M059J (cell line): ENCODE data around the gene PDGFA. TPM values are rescaled to one million over a fixed set of nuclear protein-coding genes. Genes with fewer than 3 reads are reported as not detected.
"Not testable (repeated sequence)": the region's sequence is repeated elsewhere in the genome, so short reads cannot be mapped to it uniquely, and the experiment has no call there.

Experiments used
- DNase-seq: peaks from one replicate; pipeline ENCODE4 v3.0.0-alpha.2; 2012; ENCODE audit warnings: low read depth
- total RNA-seq: library from RNA; depleted of rRNA; stranded (reverse); fragments of >200 nt; shearing (Covaris generic); gene quantifications from 2 replicates; pipeline ENCODE4 v1.2.3, GENCODE V29; 2014

The PDGFA gene
- total RNA-seq, 1 experiment from 2014 or later = 6.3 TPM

DNA sequence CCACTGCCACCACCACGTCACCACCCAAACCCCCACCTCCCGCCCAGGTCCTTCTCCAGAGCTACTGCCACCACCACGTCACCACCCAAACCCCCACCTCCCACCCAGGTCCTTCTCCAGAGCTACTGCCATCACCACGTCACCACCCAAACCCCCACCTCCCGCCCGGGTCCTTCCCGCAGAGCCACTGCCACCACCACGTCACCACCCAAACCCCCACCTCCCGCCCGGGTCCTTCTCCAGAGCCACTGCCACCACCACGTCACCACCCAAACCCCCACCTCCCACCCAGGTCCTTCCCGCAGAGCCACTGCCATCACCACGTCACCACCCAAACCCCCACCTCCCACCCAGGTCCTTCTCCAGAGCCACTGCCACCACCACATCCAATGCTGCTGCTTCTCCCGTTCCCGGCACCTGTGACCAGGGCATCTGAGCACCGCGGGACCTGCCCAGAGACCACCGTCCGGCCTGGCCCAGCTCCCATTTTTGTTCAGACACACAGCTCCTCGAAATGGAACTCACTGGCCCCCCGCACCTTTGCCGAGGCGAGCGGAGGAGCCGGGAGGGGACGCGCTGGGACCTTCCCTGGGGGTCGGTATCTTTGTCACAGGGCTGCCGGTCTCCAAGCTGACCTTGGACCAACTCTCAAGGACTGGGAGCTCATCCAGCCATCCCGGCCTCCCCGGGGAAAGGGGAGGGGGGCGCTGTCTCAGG, 32.7 kb upstream of the PDGFA start:
- not testable (repeated sequence) for DNase-seq

DNA sequence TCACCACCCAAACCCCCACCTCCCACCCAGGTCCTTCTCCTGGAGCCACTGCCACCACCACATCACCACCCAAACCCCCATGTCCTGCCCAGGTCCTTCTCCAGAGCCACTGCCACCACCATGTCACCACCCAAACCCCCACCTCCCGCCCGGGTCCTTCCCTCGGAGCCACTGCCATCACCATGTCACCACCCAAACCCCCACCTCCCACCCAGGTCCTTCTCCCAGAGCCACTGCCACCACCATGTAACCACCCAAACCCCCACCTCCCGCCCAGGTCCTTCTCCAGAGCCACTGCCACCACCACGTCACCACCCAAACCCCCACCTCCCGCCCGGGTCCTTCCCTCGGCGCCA, 31.9 kb upstream of the PDGFA start:
- DNase-seq = not testable (repeated sequence)

DNA sequence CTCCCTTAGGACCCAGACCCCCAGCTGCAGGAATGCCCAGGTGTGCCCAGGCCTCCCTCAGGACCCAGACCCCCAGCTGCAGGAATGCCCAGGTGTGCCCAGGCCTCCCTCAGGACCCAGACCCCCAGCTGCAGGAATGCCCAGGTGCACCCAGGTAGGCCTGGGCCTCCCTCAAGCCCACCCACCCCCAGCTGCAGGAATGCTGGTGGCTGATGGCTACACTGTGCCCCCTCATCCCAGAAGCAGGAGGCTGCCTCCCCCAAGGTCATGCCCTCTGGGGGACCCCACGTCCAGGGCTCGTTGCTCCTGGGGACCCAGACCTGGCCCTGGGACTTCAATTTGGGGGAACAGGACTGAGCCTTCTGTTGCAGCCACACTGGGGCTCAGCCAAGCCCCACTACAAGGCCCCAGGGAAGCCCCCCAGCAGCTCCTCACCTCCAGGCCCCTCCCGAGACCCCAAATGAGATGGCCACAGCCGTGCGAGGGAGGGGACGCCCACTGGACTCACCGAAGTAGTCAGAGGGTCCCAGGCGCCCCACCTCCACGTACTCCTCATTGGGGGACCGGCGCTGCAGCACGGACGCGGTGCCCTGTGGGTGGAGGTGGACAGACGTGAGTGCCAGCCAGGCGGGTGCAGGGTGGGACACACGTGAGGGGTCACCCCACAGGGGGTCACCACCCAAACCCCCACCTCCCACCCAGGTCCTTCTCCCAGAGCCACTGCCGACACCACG, 31.4 kb upstream of the PDGFA start:
- no peak for DNase-seq

DNA sequence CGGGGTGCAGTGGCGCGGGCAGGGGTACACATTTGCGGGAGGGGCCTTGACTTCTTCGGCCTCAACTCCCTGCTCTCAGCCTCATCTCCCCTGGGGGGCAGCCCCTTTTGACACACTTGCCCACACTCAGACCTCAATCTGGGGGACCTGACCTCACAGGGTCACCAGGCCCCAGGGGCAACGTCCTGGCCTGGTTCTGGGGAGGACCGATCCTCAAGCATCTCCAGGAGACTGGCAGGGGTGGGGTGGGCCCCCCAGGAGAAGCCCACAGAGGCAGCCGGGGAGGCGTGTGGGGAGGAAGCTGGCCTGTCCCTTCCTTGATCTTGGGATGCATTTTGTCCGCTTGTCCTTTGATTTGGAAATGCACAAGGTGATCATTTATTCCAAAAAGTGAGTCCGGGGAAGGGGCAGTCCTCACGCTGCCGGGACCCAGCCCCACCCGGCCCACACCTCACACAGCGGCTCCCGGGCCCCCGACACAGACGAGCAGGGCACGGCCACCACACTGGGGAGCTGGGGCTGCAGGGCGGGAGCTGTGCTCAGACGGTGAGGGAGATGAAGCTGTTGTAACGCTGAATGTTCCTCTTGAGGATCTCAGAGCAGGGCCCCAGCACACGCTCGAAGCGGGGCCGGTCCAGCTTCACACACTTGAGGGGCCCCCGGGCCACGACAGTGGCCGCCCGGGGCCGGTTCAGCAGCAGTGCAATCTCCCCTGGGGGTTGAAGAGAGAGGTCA, 30.4 kb upstream of the PDGFA start:
- DNase-seq = no peak

DNA sequence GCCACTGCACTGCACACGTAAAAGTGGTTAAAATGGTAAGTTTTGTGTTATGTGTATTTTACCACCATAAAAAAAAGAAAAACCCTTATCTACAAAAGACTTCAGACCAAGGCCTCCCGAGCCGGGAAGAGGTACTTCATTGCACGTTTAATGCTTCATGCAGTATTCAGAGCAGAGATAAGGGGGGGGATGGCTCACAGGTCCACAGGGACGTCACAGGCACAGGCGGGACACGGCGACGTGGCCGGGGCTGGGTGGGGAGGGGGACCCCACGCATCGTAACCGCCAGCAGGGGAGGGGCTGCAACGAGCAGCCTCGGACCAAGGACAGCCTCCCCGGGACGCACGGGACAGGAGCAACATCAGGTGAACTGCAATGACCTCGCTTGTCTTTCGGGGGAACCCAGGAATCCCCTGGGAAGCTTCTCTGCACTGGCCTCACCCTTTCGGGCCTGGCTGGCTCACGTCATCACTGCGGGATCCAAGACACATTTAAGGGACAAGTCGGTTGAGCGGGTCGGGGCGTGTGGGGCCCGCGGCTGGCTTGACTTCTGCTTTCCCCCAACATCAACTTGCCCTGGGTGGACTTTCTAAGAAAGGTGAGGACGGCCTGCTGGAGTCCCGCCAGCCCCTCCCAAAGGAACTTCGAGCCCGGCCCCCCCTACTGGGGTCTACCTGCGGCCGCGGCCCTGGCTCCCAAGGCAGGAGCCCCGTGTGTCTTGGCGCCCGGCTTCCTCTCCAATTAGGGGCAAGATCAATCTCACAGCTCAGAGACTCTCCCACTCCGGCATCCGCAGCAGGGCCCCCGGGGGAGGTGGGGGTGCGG, 29.6 kb upstream of the PDGFA start:
- no peak for DNase-seq

DNA sequence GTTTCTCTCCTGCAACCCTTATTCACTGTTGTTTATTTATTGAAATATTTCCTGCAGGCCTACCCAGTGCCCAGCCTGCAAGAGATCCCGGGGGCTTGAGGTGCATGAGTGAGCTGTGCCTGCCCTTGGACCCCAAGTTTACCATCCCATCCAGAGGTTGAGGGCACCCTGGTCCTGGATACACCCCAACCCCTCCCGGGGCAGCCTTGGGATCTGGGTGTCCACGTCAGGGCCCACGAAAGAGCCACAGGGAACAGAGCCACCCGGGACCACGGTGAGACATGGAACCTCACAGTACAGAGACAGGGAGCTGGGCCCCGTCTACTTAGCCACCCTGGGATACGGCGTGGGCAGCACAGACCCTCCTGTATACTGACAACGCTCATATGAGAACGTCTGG, 28.8 kb upstream of the PDGFA start:
- DNase-seq = no peak

DNA sequence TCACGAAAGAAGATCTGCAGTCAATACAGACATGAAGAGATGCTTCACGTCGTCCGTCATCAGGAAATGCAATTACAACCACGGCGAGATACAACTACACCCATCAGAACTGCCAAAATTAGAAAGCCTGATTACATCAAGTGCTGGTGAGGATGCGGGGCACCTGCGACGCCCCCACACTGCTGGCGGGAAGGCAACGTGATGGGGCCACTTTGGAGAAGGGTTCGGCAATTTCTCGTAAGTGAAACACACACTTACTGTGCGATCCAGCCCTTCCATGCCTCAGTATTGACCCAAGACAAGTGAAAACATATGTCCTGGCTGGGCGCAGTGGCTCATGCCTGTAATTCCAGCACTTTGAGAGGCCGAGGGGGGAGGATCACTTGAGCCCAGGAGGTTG, 25.8 kb upstream of the PDGFA start:
- no peak for DNase-seq

DNA sequence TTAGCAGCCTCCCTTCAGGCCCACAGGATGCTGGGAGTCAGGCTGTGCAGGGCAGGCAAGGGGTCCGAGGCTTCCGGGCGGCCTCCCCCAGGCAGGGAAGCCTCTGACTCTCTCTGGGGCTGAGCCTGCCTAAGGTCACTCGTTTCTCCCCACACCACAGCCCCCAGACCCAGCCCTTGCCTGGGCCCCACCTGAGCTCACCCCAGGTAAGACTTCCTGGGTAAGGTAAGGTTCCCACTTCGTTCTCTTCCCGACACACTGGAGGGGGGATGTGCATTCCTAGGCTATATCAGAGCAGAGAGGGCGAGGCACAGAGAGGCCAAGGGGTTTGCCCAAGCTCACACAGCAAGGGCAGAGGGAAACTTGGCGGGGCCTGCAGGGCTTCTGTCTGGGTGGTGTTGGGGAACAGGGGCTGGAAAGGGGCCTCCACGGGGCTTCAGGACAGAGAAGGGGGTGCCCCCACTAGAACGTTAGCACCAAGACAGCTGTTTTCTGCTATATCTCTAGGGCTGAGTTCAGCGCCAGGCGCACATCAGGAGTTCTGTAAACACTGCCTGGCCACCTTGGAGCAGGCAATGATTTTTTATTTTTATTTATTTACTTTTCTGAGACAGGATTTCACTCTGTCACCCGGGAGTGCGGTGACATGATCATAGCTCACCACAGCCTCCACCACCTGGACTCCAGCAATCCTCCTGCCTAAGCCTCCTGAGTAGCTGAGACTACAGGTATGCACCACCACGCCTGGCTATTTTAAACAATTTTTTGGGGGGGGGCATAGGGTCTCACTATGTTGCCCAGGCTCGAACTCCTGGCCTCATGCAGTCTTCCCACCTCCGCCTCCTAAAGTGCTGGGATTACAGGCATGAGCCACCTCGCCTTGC, 24.9 kb upstream of the PDGFA start:
- DNase-seq = no peak

DNA sequence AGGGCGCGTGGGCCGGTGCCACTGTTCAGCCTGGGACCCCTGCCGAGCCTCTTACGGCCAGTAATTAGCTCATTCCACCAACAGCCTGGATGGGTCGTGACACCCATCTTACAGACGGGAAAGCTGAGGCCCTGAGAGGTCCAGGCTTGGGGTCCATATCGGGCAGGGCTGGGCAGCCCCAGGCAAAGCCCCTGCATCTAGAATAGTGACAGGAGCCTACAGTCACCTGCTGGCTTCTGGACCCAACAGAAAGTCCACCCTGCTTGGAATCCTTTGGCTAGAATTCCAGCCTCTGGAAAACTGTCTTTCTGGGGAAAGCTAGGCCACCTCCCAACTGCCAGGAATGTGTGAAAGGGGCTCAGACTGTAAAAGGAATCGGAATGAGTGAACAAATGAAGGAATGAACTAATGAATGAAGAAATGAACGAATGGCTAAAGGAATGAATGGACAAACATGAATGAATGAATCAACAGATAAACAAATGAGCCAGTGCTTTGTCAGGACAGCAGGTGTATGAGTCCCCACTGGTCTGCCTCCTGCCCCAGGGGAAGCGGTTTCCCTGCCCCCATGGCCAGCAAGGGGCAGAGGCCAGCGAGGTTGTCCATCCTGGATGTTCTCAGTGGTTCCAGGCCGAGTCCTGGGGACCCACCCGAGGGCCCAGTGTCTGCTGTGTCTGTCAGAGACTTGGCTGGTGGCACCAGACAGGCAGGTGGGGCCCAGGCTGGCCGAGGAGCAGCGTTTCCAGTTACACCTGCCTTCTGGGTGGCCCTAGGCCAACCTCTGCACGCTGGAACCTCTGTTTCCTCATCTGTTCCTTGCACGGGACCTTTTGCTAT, 24.1 kb upstream of the PDGFA start:
- DNase-seq = no peak

DNA sequence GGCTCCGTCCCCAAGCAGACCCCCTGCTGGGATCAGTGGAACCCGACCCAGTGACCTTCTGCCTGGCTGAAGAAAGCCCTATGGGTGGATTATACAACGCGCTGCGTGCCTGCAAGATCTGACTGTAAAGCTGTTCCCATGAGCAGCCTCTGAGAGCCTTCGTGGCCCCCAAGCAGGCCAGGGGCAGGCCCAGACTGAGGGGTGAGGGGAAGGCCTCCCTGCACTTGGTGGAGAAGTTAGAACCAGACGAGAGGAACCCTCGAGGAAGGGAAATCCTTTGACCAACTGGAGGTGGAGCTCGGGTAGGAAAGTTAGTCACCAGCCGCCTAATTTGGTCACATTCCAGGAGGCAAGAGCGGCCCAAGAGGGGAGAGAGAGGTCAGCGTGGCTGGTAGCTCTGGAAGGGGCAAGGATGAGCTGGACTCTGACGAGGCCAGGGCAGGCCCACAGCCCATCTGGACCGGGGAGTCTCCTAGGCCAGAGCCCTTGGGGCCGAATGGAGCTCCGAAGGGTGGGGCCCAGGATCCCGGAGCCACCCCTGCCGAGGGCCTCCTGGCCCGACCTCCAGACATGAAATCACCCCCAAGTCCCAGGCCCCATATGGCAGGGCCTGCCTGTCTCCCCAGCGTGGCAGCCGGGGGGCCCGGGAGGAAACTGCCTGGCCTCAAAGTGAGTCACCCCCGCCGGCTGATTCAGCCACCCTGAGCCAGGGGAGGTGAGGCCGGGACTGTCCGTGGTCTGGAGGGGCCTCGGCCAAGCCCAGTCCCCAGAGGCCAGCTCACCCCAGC, 23.3 kb upstream of the PDGFA start:
- DNase-seq = peak; percentile 98

DNA sequence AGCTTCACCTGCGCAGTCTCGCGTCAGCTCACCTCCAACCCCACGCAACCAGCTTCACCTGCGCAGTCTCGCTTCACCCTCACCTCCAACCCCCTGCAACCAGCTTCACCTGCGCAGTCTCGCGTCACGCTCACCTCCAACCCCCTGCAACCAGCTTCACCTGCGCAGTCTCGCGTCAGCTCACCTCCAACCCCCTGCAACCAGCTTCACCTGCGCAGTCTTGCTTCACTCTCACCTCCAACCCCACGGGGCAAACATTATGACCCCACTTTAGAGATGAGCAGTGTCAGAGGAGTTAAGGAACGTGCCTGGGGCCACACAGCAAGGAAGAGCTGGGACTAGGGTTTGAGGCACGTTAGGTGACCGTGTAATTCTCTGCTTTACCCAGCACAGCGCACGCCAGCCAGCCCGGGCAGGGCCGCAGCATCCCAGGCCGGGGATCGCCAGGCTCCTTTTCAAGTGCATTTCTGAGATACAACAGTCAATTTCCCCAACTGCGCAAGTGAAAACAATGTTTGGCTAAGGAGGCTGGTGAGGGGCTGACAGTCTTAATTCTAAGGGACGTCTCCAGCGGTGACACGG, 22.6 kb upstream of the PDGFA start:
- DNase-seq = no peak

DNA sequence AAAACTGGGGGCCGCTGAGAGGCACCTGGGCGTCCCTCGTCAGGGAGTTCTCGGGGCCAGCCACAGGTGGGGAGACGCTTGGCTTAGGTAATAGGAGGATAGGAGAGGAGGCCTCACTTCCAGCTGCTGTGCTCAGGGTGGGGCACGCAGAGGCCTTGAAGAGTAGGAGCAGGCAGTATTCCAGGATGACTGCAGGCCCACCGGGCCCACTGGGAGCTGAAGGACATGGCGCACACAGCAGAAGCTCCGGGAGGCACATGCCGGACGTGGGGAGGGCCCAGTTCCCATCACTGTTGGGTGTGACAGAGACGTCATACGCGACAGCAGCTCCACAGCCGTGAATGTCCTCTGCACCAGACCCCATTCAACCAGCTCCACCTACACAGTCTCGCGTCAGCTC, 22.0 kb upstream of the PDGFA start:
- DNase-seq = no peak

DNA sequence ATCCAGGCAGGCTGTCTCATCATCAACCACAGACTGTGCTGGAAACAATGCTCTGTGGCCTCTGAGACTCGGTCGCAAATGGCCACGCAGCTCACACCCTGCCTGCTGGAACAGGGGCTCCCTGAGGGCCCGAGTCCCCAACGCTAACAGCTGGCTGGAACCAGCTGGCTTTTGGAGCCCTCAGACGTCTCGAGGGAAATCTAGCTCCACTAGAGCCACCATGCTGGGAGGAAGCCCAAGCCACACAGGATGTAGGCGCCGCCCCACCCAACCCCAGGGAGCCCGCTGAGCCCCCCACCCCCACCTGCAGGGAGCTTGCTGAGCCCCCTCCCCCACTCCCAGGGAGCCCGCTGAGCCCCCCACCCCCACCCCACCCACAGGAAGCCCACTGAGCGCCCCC, 21.4 kb upstream of the PDGFA start:
- no peak for DNase-seq

DNA sequence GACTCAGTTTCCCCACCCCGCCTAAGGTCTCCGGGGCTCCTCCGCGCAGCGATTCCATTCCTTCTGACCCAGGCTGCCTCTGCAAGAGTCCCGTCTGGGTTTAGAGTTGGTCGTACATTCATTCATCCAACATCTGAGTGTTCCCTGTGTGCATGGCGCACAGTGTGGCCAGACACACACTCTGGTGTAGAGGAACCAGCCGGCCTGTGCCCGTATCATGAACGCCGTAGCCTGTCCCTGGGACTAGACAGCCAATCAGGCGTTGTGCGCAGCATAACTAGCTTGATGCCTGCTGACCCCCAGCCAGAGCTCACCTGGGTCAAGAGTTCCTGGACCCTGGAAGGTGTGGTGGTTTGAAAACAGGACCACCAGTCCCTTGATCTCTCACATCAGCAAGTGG, 20.9 kb upstream of the PDGFA start:
- no peak for DNase-seq

DNA sequence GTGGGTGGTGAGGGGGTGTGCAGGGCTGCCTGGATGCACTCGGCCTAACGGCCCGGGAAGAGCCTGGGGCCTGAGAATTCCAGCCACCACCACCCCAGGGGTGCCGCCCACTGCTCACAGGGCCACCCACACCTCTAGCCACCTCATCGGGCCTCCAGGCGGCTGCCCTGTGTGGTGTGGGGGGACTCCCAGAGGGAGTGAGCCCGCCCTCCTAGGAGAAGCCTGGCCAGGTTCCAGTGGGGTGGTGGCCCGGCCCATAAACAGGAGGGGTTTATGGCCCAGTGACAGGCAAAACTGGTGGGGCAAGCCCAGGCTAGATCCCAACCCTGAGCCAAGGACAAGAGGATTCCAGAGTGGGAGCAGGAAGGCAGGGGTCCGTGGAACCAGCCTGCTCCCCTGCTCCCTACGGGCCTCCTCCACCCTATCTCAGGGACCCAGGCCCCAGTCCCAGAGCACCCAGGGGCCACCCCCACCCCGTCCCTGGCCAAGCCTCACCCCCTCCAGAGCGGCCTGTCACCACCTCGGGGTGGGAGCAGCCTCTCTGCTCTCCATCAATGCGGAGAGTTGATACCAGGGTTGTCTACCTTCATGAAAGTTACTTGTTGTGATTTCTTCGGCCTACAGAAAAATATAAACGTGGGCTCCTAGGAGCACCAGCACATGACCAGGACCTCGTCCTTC, 20.2 kb upstream of the PDGFA start:
- DNase-seq = peak; percentile 87

DNA sequence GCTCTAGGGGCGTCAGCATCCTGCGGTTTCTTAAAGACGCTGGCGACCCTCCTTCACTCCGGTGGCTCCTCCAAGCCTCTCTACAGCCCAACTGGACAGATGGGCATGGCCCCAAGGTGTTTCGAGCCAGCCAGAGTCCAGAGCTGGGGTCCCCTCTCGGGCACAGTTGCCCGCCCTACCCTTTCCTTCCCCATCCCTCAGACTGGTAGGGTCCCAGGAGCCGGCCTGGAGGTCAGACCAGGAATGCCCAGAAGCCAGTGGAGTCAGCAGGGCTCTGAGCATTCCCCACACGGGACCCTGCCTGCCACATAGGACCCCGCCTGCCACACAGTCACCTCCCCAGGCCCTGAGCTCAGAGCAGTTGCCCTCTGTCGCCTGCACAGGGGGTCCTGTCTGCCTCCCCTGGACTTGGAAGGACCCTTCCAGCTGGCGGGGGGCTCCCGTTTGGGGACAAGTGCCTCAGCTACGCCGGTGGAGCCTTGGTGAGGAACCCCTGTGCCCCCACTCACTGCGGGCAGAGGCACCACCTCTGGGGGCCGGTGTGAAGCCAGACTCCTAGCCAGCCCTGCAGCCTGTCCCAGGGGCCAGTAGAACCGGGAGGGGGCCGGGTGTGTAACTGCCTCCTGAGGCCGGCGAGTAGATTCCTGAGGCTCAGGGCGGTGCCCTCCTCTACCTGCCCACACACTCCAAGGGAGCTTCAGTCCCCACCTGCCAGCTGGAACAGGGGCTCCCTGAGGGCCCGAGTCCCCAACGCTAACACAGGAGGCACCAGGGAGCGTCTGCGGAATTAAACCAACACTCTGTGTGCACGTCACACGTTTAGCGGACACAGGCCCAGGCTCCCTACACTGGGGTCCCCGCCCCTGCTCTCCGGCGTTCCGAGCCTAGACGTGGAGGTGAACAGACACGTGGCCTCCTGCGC, 19.4 kb upstream of the PDGFA start:
- no peak for DNase-seq
